GM12865 (cell line): ENCODE measurements around the gene KIF5B.
"Not testable (repeated sequence)": the region's sequence is repeated elsewhere in the genome, so short reads cannot be mapped to it uniquely, and the experiment has no call there.

Experiments
- DNase-seq: peaks from one replicate; pipeline ENCODE4 v3.0.0; 2010; ENCODE audit warnings: low read depth
- H3K4me3 ChIP-seq: 2 replicates; pipeline ENCODE4 v1.5.1; 2011; ENCODE audit warnings: mild to moderate bottlenecking, low read depth, low read length, control low read depth
- CTCF ChIP-seq: IDR thresholded peaks from 2 replicates; pipeline ENCODE4 v1.5.1; 2011; ENCODE audit warnings: low read length, control low read depth, low read depth, inconsistent platforms; ENCODE audit not compliant: insufficient read depth; ENCODE audit errors: missing control alignments

The KIF5B gene

GRCh38 chr10:32056136-32057035, at the start of gene KIF5B:
KIF5B (minus strand) TSS chr10:32056425; CDS start chr10:32055973, 452 bp downstream.
- DNase-seq, result peak; percentile 94
- no peak for TF ChIP-seq CTCF
- H3K4me3 ChIP-seq, result peak within 1 kb of the TSS; percentile 95

- H3K4me3 ChIP-seq, result no peak overlapping the region
- no peak for DNase-seq
- TF ChIP-seq CTCF, result no peak
Observed at GRCh38 chr10:32105782-32106382, 49.7 kb upstream of the KIF5B start.

- no peak overlapping the region for H3K4me3 ChIP-seq
- no peak for TF ChIP-seq CTCF
- no peak for DNase-seq
Observed at GRCh38 chr10:32104622-32105509, 48.6 kb upstream of the KIF5B start.

GRCh38 chr10:32104181-32104580, 48.0 kb upstream of the KIF5B start:
- no peak for TF ChIP-seq CTCF
- DNase-seq, result no peak
- no peak overlapping the region for H3K4me3 ChIP-seq

DNA sequence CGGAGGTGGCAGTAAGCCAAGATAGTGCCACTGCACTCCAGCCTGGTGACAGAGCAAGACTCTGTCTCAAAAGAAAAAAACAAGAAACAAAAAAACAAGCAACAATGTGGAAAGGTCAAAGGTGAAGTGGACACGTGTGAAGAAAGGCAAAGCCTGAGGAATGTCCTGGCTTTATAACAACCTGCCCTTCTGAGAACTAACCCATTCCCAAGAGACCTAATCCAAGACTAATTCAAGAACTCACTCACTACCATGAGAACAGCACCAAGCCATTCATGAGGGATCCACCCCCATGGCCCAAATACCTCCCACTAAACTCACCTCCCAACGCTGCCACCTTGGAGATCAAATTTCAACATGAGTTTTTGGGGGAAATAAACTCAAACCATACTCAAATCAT, 47.5 kb upstream of the KIF5B start:
- H3K4me3 ChIP-seq, result no peak overlapping the region
- no peak for TF ChIP-seq CTCF
- no peak for DNase-seq

DNA sequence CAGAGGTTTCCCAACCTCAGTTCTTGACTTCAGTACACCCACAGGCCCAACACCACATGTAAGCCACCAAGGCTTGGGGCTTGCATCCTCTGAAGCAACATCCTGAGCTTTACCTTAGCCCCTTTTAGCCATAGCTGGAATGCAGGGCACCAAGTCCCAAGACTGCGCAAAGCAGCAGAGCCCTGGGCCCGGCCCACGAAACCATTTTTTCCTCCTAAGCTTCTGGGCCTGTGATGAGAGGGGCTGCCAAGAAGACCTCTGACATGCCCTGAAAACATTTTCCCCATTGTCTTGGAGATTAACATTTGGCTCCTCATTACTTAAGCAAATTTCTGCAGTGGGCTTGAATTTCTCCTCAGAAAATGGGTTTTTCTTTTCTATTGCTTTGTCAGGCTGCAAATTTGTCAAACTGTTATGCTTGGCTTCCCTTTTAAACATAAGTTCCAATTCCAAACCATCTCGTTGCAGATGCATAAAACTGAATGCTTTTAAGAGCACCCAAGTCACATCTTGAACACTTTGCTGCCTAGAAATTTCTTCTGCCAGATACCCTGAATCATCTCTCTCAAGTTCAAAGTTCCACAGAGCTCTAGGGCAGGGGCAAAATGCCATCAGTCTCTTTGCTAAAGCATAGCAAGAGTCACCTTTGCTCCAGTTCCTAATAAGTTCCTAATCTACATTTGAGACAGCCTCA, 42.5 kb upstream of the KIF5B start:
- H3K4me3 ChIP-seq, DNase-seq: not testable (repeated sequence)
